NOMO-1 (cell line): Measurements from ENCODE around the gene ZRANB2.

Experiments
- DNase-seq, 2 experiments: peaks; one replicate each; lab custom pipeline; 2025; ENCODE audit not compliant: unreplicated experiment in 2 of 2; lab: John Stamatoyannopoulos, UW

The ZRANB2 gene

GRCh38 chr1:71080739-71081696 is at the start of gene ZRANB2:
Gene ZRANB2 (minus strand): TSS chr1:71081035. CDS start chr1:71080995, 40 bp downstream.
- peak; percentile 91 to 94 for DNase-seq

GRCh38 chr1:71128060-71128459 is 47.2 kb upstream of the ZRANB2 start:
- no peak for DNase-seq

DNA sequence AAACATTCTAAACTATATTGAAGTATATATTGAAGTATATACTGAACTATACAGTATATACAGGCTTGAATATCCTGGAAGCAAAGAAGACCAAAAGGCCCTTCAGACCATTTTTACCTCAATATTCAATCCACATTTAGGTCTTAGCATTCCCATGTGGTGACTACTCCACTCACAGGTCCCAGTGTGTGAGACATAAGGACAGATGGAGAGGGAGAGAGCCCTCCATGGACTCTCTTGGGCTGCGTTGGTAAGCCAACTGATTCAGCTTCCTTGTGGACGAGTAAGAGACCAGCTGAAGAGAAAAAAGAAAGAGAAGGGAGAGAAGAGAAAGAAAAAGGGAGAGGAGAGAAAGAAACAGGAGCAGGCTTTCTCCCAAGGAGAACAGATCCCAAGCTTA is 37.3 kb upstream of the ZRANB2 start:
- DNase-seq = no peak

DNA sequence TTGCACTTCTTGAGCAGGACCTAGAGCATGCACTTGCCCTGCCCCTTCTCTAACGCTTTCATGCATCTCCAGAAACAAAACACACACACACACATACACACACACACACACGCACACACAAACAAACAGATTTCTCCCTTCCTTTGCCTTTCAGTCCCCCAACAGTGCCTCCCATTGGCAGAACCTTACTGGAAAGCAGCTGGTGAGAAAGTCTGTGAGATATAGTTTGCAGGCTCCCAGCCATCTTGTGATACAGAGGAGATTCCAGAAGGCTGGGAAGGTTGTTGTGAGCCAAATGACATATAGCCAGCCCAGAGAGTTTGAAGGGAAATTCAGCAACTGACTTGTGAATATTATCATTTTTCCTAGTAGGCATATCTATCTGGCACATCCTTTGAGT is 35.9 kb upstream of the ZRANB2 start:
- DNase-seq = no peak

DNA sequence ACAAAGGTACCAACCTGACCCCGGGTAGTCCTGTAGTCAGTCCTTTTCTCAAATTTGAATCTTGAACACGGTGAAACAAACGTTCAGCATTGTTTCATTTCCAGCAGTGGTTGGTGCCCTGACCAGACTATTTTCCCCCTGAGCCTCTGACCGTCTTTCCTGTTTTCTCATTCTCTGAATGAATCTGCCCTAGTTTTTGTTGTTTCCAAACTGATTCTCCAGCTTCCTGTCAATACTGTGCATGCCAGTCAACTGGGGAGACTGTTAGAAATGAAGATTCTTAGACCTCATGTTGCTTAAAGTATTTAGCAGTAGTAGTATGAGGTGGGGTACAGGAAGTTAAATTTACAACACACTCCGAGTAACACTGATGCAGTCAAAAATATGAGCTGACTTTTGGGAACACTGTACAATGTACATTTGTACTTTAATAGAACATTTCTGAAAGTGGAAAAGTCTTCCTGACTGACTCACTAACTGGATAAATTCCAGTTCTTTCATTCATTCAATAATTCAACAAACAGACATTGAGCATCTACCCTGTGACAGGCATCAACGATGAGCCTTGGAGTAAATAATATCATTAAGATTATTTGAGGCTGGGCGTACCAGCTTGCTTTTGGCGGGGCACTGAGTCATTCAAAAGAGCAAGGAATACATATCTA is 26.0 kb upstream of the ZRANB2 start:
- DNase-seq = no peak

- DNase-seq = no peak
These were observed 23.6 kb upstream of the ZRANB2 start for GRCh38 chr1:71104417-71104816.

DNA sequence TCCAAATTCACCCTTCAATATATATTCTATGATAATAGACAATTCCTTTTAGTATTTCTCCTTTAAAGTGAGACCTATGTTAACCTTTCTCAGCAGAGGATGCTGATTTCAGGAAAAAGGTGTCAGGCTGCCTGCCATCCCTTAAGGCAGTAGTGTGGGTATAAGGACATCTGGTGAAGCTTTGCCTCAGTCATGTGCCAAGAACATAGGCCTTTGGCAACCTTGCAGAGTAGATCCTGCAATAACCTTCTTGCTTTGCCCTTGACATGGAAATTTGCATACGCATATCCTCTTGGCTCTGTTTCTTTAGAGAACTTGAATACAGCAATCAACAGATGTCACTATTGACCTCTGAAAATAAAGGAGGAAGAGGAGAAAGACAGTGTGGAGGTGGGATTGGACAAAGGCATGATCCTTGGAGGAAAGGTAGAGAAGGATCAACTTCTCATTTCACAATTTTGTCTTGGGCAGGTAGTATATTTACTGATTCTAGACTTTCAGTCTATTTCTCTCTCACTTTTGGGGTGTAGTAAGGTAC is 21.1 kb upstream of the ZRANB2 start:
- no peak for DNase-seq

GRCh38 chr1:71097428-71097827 is 16.6 kb upstream of the ZRANB2 start:
- no peak for DNase-seq

- no peak for DNase-seq
These were observed 14.1 kb upstream of the ZRANB2 start for GRCh38 chr1:71094913-71095312.

DNA sequence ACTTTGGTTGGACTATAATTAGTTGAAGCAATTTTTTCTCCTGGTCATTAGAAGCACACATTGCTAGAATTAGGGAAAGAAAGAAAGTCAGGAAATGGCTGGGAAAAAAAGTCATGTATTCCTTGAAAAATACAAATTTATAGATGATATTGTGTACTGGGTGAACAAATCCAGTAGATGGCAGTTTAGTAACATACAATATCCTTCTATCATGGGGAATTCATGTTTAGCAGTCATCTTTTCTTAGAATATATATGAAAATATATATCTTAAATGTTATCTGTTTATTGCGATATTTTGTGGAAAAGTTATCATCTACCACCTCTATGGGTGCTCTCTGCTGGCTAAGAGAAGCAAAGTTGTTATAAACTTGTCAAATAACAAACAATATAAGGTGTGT is 13.1 kb upstream of the ZRANB2 start:
- DNase-seq = peak in 1 of 2 experiments; percentile 5

GRCh38 chr1:71089536-71090270 is 8.9 kb upstream of the ZRANB2 start:
- DNase-seq = no peak

DNA sequence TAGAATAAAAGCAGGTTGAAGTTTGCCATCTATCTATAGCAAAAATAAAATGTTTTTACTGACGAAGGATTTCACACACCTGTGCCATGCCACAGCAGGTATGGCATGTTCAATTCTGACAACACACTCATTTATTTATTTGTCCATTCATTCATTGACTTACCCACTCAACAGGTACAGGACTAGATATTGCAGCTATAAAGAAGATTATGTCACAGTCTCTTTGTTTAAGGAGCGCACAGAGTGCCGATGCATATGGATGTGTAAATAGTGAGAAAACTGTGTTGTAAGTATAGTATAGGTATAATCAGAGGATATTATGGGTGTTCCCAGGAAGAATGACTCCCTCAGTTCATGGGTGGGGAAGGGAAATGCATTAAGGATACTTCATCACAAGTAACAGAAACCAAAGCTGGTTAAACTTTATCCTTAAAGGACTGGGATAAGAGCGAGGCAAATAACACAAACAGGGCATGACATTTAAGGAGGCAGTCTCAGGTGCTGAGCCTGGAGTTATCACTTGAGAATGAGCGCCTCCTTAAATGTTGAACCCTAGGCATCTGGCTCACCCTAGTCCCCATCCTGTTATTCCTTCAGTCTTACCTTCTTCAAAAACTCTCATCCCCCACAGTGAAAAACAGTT is 7.9 kb upstream of the ZRANB2 start:
- no peak for DNase-seq

DNA sequence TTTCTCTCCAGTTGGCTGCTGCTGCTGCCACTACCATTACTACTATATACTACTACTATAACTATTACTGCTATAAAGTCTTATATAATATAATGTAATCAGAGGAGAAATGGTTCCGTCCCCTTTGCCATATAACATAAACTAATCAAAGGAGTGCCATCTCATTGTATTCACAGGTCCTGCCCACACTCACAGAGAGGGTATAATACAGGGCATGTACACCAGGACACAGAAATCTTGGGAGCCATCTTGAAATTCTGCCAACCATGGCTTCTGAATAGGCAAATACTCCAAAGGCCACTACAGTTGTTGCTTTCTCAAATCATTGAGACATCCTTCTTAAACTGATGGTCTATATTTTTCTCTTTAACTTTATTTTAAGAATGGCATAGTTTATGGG is 6.9 kb upstream of the ZRANB2 start:
- DNase-seq = no peak

GRCh38 chr1:71087060-71087459 is 6.2 kb upstream of the ZRANB2 start:
- DNase-seq = no peak

DNA sequence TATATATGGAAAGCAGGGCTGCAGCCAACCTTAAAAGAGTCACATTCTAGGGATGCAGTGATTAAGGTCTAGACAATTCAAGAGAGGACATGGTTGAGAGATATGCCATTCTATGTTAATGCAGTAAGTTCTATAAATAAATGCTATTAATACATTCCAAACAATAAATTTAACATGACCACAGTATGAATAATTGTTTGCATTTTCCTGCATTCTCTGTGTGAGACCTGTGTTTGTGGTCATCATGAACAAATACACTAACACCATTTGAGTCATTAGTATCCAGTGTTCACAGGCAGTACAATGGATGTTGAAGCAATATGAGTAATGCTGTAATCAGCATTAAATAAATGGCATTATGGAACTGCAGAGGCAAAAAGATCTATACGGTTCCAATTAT is 5.5 kb upstream of the ZRANB2 start:
- no peak for DNase-seq

DNA sequence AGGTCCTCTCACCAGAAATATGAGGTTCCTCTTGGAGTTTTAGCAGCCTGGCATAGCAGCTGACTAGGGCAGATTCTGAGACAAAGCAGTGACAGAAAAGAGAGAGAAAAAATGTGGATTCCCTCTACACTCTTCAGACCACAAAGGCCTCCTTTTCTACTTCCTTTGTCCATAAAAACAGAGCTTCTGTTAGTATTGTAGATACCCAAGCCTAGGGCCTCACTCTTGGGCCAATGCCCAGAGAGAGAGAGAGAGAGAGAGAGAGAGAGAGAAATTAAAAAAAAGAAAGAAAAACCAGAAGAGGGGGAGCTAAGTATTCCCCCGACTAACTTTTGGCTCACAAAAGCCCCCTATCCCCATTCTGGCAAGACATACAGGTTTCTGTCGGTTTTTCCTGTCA is 2.4 kb upstream of the ZRANB2 start:
- DNase-seq = no peak

- DNase-seq = no peak
These were observed 854 bp upstream of the ZRANB2 start for GRCh38 chr1:71081697-71082080.

DNA sequence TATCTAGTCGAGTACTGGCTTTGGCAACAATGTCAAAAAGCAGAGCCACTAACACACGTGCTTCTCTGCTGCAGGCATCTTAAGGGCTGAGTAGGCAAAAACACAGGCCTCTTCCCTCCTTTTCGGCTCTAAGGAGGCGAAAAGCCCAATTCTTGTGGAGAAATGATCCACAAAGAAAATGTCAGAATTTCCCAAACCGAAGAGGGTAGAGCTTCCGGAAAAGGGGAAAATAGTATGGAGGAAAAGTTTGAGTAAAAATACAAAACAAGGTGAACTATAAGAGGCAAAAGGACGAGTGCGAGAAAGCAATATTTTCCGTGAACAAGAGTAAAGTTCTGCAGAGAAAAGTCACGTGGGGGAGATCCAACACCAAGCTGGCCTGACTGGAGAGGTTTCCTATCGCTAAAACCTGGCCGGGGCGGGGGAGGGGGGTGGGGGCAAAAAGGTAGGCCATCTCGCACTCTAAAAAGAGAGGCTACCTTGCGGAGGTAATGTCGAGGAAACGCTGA is 551 bp downstream of the ZRANB2 start:
- peak; percentile 2 to 22 for DNase-seq

GRCh38 chr1:71074681-71075080 is 6.2 kb downstream of the ZRANB2 start:
- no peak for DNase-seq

DNA sequence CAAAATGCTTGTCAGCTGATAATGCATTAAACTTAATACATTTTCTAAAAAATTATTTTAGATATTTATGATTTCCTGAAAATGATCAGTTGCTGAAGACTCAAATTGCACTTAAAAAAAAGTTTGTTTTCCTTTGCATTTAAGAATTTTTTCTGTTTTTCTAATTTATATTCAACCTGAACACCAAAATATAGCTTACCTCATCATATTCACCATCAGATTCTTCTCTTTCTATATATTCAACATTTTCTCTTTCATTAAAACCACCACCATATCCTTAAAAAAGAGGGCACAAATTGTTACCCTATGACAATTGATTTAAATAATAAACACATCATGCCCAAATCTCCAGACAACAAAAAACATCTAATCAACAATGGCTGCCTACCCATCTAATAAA is 8.6 kb downstream of the ZRANB2 start:
- DNase-seq = no peak
